Measurements from ENCODE around the gene TP63. TPM values are rescaled to one million over a fixed set of nuclear protein-coding genes. Genes with fewer than 3 reads are reported as not detected.

The TP63 gene
- polyA plus RNA-seq, 2 of the 4 experiments (the other 2 are of a cell fraction) = 1.5 to 5.4 TPM

- no peak overlapping the region; the same call in 2 of the 3 replicates for H3K4me2 ChIP-seq
- no peak overlapping the region for H3K4me3 ChIP-seq
- DNase-seq (ENCODE audit: low read depth in 1 of 2, low spot score in 1 of 2) (no peak), FAIRE-seq (no peak), ATAC-seq (no peak)
- TF ChIP-seq ZC3H11A (IDR thresholded peaks at IDR 0.05) (no peak), POLR2AphosphoS2 (conservative IDR thresholded peaks at IDR 0.05; ENCODE audit: low read length) (no peak), POLR2A (IDR thresholded peaks at IDR 0.05; ENCODE audit: low read length) (no peak), MYC (IDR thresholded peaks at IDR 0.05; ENCODE audit: borderline replicate concordance, low read length) (no peak), RCOR1 (IDR thresholded peaks at IDR 0.05; ENCODE audit: low read depth, low read length) (no peak), NR3C1 (IDR thresholded peaks at IDR 0.05) (no peak), TP53 (CRISPR knock-in tag; IDR thresholded peaks at IDR 0.05) (no peak), PHF8 (IDR thresholded peaks at IDR 0.05; ENCODE audit: borderline replicate concordance, low read depth) (no peak), KDM5A (IDR thresholded peaks at IDR 0.05) (no peak), EP300 (IDR thresholded peaks at IDR 0.05) (no peak), RAD21 (conservative IDR thresholded peaks at IDR 0.05 in 1 of 2, IDR thresholded peaks at IDR 0.05 in 1 of 2) (no peak), MAFK (IDR thresholded peaks at IDR 0.05; ENCODE audit: partially characterized antibody) (no peak), BCL3 (IDR thresholded peaks at IDR 0.05) (no peak), EHF (CRISPR knock-in tag; IDR thresholded peaks at IDR 0.05) (no peak), JUN (IDR thresholded peaks at IDR 0.05) (no peak), RNF2 (IDR thresholded peaks at IDR 0.05; ENCODE audit: borderline replicate concordance, low read depth) (no peak), RARB (CRISPR knock-in tag; IDR thresholded peaks at IDR 0.05) (no peak), MAX (IDR thresholded peaks at IDR 0.05) (no peak), KDM1A (IDR thresholded peaks at IDR 0.05; ENCODE audit: low read depth) (no peak)
- peak overlapping the region; percentile 71 for H3K27ac ChIP-seq
- peaks cover 47% of the 10 kb centered on the region for H3K4me1 ChIP-seq
- POLR2A ChIA-PET = no interaction called here
- H3K9me3 ChIP-seq = no peaks in the 10 kb centered on the region
- 69% methylated on average over 4 of the region's 4 CpGs for WGBS (ENCODE audit: missing lambda C conversion rate)
- CTCF ChIA-PET = no interaction called here
Measured at GRCh38 chr3:189821262-189821661, 190.1 kb downstream of the TP63 start.

GRCh38 chr3:189822726-189823125, 191.5 kb downstream of the TP63 start:
- Histone ChIP-seq H3K9me3 (no peaks in the 10 kb centered on the region), H3K4me3 (no peak overlapping the region), H3K4me1 (peaks cover 47% of the 10 kb centered on the region), H3K27ac (peak overlapping the region; percentile 59 to 87; a peak in 5 of 6 replicates), H3K4me2 (no peak overlapping the region)
- CTCF ChIA-PET = no interaction called here
- ATAC-seq = peak in 1 of 2 experiments; percentile 31; a peak in 1 of 6 replicates
- TF ChIP-seq KDM5A (IDR thresholded peaks at IDR 0.05) = no peak
- no peak for TF ChIP-seq TP53 (CRISPR knock-in tag; IDR thresholded peaks at IDR 0.05)
- no peak for TF ChIP-seq NR3C1 (IDR thresholded peaks at IDR 0.05)
- no peak for TF ChIP-seq CHD4 (IDR thresholded peaks at IDR 0.05; ENCODE audit: borderline replicate concordance)
- no peak for TF ChIP-seq SMC3 (IDR thresholded peaks at IDR 0.05)
- TF ChIP-seq EHF (CRISPR knock-in tag; IDR thresholded peaks at IDR 0.05) = no peak
- TF ChIP-seq PBX3 (IDR thresholded peaks at IDR 0.05) = no peak
- TF ChIP-seq MAZ (IDR thresholded peaks at IDR 0.05; ENCODE audit: borderline replicate concordance, low read depth, low read length) = no peak
- no peak for TF ChIP-seq RFX5 (IDR thresholded peaks at IDR 0.05)
- no peak for TF ChIP-seq ATOH8 (CRISPR knock-in tag; IDR thresholded peaks at IDR 0.05; ENCODE audit: low read depth)
- no peak for TF ChIP-seq RARB (CRISPR knock-in tag; IDR thresholded peaks at IDR 0.05)
- no peak for TF ChIP-seq FOSL2 (IDR thresholded peaks at IDR 0.05)
- TF ChIP-seq FOSL2 (CRISPR knock-in tag; IDR thresholded peaks at IDR 0.05) = no peak
- no peak for TF ChIP-seq BHLHE40 (IDR thresholded peaks at IDR 0.05; ENCODE audit: low read depth, low read length)
- no peak for TF ChIP-seq HOXB5 (CRISPR knock-in tag; IDR thresholded peaks at IDR 0.05)
- TF ChIP-seq HES2 (IDR thresholded peaks at IDR 0.05) = no peak
- TF ChIP-seq GATA3 (IDR thresholded peaks at IDR 0.05; ENCODE audit: borderline replicate concordance) = no peak
- TF ChIP-seq USF2 (IDR thresholded peaks at IDR 0.05) = no peak
- TF ChIP-seq RNF2 (IDR thresholded peaks at IDR 0.05; ENCODE audit: borderline replicate concordance, low read depth) = no peak
- TF ChIP-seq FOXS1 (CRISPR knock-in tag; IDR thresholded peaks at IDR 0.05) = no peak
- no peak for TF ChIP-seq CBX8 (IDR thresholded peaks at IDR 0.05)
- FAIRE-seq = no peak
- POLR2A ChIA-PET = no interaction called here
- no peak for DNase-seq (ENCODE audit: low read depth in 1 of 2, low spot score in 1 of 2)
- 80% methylated on average over 3 of the region's 3 CpGs for WGBS (ENCODE audit: missing lambda C conversion rate)

All from A549 (cell line).